ENCODE data around the gene GALNT14. TPM values are rescaled to one million over a fixed set of nuclear protein-coding genes. Genes with fewer than 3 reads are reported as not detected.

Gene GALNT14
- total RNA-seq, 3 donors from 2014 or later (not counting 1 experiment from before 2014, with no cell fraction given): 0.68 TPM; not detected in 2

DNA sequence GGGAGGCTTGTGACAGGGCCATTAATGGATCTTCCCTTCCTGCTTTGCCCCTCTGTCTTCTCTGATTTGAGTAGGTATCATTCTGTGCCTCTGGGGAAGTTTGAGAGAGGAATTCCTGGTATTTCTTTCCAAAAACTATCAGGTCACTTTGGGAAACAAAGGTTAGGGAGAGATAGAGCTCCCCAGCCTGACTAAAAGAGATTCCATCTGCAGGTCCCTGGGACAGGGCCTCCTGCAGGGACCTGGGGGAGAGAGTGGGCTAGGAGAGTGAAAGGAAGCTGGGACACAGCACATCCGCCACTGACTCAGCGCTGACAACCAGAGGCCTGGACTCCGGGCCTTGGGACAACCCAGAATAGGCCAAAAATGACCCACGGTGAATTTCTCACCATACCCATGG lies 6.4 kb downstream of the GALNT14 start:
- no peaks in the 10 kb centered on the region for H3K36me3 ChIP-seq (ENCODE audit: control insufficient read depth, insufficient read depth, low read length)
- no peak overlapping the region for H3K27ac ChIP-seq (ENCODE audit: low read length)
- peaks cover 3% of the 10 kb centered on the region for H3K4me1 ChIP-seq (ENCODE audit: control insufficient read depth, insufficient read depth, low read length)
- Mint-ChIP-seq H3K4me1 (peaks cover 0 to 3% of the 10 kb centered on the region in 2 donors), H3K27ac (no peak overlapping the region), H3K36me3 (no peaks in the 10 kb centered on the region), H3K4me3 (no peak overlapping the region), H3K27me3 (ENCODE audit: low read depth in 2 of 2) (peaks cover 30 to 50% of the 10 kb centered on the region in 2 donors), H3K9me3 (no peaks in the 10 kb centered on the region)
- no peak overlapping the region for H3K4me3 ChIP-seq (ENCODE audit: low read length)
- peaks cover 3% of the 10 kb centered on the region for H3K27me3 ChIP-seq (ENCODE audit: control insufficient read depth, insufficient read depth, low read length)
- intact Hi-C loops (cut with micrococcal nuclease): no loop called here
- WGBS (ENCODE audit: insufficient coverage): 67% methylated on average over 4 of the region's 4 CpGs
- no peak for ATAC-seq
- no peak for DNase-seq
- TF ChIP-seq, protein P1, sequence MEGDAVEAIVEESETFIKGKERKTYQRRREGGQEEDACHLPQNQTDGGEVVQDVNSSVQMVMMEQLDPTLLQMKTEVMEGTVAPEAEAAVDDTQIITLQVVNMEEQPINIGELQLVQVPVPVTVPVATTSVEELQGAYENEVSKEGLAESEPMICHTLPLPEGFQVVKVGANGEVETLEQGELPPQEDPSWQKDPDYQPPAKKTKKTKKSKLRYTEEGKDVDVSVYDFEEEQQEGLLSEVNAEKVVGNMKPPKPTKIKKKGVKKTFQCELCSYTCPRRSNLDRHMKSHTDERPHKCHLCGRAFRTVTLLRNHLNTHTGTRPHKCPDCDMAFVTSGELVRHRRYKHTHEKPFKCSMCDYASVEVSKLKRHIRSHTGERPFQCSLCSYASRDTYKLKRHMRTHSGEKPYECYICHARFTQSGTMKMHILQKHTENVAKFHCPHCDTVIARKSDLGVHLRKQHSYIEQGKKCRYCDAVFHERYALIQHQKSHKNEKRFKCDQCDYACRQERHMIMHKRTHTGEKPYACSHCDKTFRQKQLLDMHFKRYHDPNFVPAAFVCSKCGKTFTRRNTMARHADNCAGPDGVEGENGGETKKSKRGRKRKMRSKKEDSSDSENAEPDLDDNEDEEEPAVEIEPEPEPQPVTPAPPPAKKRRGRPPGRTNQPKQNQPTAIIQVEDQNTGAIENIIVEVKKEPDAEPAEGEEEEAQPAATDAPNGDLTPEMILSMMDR (IDR thresholded peaks at IDR 0.05): no peak
- no peaks in the 10 kb centered on the region for H3K9me3 ChIP-seq (ENCODE audit: control insufficient read depth, insufficient read depth, low read length)

DNA sequence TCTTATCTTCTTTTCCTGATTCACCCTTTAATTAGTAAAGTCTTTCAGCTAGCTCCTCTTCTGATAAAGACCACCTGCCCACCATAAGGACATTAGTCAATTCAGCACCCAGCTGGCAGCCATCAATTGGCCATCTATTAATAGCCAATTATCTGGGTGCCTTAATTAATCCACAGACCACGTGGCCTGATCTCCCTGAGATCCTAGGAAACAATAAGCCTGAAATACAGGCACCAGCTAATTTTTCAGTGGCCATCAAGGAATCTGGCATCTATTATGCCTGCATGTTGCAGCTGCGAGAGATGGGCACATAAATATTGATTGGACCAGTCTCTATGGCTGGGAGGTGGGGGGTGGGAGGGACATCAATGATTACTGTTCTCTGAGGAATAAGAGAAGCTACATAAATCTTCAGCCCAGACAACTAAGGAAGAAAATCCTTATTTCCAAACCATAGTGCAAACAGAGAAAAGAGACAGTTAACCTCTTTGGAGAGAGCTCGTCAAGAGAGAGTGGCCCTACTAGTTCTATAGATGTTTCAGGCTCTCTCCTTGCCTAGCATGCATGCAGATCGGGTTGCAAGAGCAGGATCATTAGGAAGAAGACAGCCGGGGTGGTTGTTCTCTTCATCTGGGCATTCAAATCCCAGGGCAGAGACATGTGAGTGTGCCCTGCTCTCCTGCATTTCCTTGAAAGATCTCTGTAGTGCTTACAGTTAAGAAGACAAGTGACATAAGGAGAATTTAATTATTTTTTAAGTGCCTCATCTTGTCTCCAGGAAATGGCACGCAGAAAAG lies 8.7 kb downstream of the GALNT14 start:
- ATAC-seq (no peak), DNase-seq (no peak)
- Histone ChIP-seq H3K4me1 (ENCODE audit: control insufficient read depth, insufficient read depth, low read length) (no peaks in the 10 kb centered on the region), H3K9me3 (ENCODE audit: control insufficient read depth, insufficient read depth, low read length) (no peaks in the 10 kb centered on the region), H3K27ac (ENCODE audit: low read length) (no peak overlapping the region), H3K27me3 (ENCODE audit: control insufficient read depth, insufficient read depth, low read length) (no peaks in the 10 kb centered on the region), H3K4me3 (ENCODE audit: low read length) (no peak overlapping the region), H3K36me3 (ENCODE audit: control insufficient read depth, insufficient read depth, low read length) (no peaks in the 10 kb centered on the region)
- Mint-ChIP-seq H3K27me3 (ENCODE audit: low read depth in 2 of 2) (peaks cover 10 to 35% of the 10 kb centered on the region in 2 donors), H3K9me3 (no peaks in the 10 kb centered on the region), H3K27ac (no peak overlapping the region), H3K36me3 (no peaks in the 10 kb centered on the region), H3K4me3 (no peak overlapping the region), H3K4me1 (no peaks in the 10 kb centered on the region)
- WGBS (ENCODE audit: insufficient coverage): 85% methylated on average over 6 of the region's 6 CpGs
- TF ChIP-seq, protein P1 (IDR thresholded peaks at IDR 0.05): no peak
- intact Hi-C loops (cut with micrococcal nuclease): no loop called here

DNA sequence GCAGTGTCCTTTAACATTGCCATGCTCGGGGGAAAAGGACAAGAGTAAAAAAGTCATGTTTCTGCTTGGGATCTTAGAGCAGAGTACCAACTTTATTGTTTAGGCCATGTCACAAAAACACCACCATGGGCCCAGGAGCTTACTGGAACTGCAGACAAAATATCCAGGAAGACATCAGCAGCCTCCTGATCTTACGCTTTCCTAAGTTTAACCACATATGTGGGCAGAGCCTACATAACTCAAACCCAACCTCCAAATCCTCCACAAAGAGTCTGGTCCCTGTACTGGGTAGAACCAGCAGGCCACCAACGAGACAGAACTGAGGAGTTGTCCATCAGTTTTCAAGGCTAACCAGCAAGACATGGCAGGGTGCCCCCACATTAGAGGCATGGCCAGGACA lies 10.3 kb downstream of the GALNT14 start:
- TF ChIP-seq, protein P1 (IDR thresholded peaks at IDR 0.05): no peak
- Mint-ChIP-seq H3K27me3 (ENCODE audit: low read depth in 2 of 2) (peaks cover 1 to 28% of the 10 kb centered on the region in 2 donors), H3K9me3 (no peaks in the 10 kb centered on the region), H3K4me1 (no peaks in the 10 kb centered on the region), H3K27ac (no peak overlapping the region), H3K36me3 (no peaks in the 10 kb centered on the region), H3K4me3 (no peak overlapping the region)
- intact Hi-C loops (cut with micrococcal nuclease): no loop called here
- ATAC-seq (no peak), DNase-seq (no peak)
- Histone ChIP-seq H3K36me3 (ENCODE audit: control insufficient read depth, insufficient read depth, low read length) (no peaks in the 10 kb centered on the region), H3K9me3 (ENCODE audit: control insufficient read depth, insufficient read depth, low read length) (no peaks in the 10 kb centered on the region), H3K27me3 (ENCODE audit: control insufficient read depth, insufficient read depth, low read length) (no peaks in the 10 kb centered on the region), H3K4me3 (ENCODE audit: low read length) (no peak overlapping the region), H3K4me1 (ENCODE audit: control insufficient read depth, insufficient read depth, low read length) (no peaks in the 10 kb centered on the region), H3K27ac (ENCODE audit: low read length) (no peak overlapping the region)
- 82% methylated on average over 3 of the region's 3 CpGs for WGBS (ENCODE audit: insufficient coverage)
